ENCODE results near the gene HLF.

DNA sequence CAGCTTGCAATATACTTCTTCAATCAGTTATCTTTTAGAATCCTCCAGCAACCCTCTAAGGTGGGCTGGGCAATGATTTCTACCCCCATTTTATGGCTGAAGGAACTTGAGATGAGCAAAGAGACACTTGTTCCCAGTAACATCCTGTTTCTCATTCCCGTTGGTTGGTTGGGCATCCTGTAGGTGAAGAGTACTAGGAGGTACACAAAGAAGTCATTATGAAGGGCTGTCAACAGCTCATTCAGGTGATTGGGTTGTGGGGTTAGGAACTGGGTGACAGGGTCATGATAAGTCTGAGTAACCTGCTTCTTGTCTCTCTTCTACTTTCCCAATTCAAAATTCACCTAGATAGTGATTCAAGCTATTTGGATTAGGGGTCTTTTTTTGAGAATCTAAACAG is 80.4 kb downstream of the HLF start:
- TF ChIP-seq, protein P1, sequence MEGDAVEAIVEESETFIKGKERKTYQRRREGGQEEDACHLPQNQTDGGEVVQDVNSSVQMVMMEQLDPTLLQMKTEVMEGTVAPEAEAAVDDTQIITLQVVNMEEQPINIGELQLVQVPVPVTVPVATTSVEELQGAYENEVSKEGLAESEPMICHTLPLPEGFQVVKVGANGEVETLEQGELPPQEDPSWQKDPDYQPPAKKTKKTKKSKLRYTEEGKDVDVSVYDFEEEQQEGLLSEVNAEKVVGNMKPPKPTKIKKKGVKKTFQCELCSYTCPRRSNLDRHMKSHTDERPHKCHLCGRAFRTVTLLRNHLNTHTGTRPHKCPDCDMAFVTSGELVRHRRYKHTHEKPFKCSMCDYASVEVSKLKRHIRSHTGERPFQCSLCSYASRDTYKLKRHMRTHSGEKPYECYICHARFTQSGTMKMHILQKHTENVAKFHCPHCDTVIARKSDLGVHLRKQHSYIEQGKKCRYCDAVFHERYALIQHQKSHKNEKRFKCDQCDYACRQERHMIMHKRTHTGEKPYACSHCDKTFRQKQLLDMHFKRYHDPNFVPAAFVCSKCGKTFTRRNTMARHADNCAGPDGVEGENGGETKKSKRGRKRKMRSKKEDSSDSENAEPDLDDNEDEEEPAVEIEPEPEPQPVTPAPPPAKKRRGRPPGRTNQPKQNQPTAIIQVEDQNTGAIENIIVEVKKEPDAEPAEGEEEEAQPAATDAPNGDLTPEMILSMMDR (IDR thresholded peaks at IDR 0.05) = no peak
- no peak for TF ChIP-seq POLR2A (IDR thresholded peaks at IDR 0.05)
- no peak for TF ChIP-seq POLR2AphosphoS5 (IDR thresholded peaks at IDR 0.05)

Measured in stomach (tissue), 4 donors.